WI38 (cell line): ENCODE results near the gene PIEZO1.

ENCODE experiments used
- H3K4me3 ChIP-seq: 2 replicates; pipeline ENCODE4 v1.5.1; 2011; ENCODE audit warnings: low read depth, mild to moderate bottlenecking, control low read depth, low read length
- TF ChIP-seq, protein P1 (sequence below): IDR thresholded peaks from 2 replicates; pipeline ENCODE4 v1.5.1; 2012; ENCODE audit warnings: low read depth, mild to moderate bottlenecking, control low read depth, low read length

The PIEZO1 gene

DNA sequence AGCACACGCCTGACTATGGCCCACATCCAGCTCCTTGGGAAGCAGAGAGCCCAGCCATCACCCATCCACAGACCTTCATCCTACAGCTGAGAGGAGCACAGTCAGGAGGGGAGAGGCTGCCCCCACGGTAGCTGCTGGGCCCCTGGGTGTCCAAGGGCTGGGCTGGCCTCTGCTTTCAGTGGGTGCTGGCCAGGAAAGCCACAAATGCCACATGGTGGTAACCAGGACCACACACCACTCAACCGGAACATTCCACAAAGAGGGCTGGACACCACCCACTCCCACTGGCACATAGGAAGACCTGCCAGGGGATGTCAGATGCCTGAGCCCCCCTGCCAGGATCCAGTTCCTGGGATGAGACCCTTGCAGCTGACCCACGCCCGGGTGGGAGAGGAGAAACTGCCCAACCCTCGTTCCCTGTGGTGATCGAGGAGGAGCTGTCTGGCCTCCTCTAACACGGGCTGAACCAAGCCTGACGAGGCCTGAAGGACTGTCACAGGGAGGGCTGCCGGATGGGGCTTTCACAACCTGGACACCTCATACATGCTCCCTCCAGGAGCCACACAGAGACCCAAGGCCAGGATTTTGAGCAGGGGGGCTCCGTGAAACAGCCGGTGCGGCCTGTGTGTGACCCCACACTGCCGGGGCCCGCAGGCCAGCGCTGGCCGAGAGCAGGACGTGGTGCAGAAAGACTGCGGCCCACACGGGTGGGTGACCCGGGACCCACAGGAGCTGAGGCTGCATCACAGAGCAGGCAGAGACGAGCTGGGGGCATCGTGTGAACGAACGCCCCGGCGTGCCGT, 30.7 kb downstream of the PIEZO1 start:
- TF ChIP-seq, protein P1, sequence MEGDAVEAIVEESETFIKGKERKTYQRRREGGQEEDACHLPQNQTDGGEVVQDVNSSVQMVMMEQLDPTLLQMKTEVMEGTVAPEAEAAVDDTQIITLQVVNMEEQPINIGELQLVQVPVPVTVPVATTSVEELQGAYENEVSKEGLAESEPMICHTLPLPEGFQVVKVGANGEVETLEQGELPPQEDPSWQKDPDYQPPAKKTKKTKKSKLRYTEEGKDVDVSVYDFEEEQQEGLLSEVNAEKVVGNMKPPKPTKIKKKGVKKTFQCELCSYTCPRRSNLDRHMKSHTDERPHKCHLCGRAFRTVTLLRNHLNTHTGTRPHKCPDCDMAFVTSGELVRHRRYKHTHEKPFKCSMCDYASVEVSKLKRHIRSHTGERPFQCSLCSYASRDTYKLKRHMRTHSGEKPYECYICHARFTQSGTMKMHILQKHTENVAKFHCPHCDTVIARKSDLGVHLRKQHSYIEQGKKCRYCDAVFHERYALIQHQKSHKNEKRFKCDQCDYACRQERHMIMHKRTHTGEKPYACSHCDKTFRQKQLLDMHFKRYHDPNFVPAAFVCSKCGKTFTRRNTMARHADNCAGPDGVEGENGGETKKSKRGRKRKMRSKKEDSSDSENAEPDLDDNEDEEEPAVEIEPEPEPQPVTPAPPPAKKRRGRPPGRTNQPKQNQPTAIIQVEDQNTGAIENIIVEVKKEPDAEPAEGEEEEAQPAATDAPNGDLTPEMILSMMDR: no peak
- no peak overlapping the region for H3K4me3 ChIP-seq

DNA sequence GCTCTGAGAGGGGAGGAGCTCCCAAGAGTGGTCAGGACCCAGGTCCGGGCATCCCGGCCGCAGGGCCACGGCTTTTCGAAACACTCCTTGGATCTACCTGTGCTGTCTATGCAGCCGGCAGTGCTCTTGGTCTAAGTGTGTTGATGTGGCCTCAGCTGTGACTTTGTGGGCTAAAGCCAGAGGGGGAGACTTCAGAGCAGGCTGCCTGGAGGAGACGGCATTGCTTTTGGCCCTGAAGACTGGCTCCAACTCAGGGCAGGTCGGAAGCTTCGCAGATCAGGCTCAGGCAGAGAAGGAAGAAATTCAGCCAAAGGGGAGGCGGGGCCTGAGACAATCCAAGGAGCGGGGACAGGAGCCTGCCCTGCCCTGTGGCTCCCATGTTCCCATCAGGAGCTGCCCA, 31.4 kb downstream of the PIEZO1 start:
- H3K4me3 ChIP-seq: no peak overlapping the region
- TF ChIP-seq, protein P1: no peak

DNA sequence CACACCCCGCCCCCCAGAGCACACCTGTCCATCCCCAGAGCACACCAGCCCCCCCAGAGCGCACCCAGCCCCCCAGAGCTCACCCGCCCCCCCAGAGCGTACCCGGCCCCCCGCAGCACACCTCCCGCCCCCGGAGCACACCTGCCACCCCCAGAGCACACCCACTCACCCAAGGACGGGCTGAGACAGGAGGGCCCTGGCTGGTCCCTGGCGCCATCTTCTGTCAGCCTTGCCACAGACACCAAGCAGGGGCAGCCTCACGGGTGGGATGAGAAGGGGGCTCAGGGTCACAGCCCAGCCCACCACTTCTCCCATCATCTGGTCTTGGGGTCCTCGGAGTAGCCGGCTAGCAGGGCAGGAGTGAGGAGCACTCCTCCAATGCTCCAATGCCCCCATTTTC, 31.8 kb downstream of the PIEZO1 start:
- H3K4me3 ChIP-seq: no peak overlapping the region
- TF ChIP-seq, protein P1: no peak

DNA sequence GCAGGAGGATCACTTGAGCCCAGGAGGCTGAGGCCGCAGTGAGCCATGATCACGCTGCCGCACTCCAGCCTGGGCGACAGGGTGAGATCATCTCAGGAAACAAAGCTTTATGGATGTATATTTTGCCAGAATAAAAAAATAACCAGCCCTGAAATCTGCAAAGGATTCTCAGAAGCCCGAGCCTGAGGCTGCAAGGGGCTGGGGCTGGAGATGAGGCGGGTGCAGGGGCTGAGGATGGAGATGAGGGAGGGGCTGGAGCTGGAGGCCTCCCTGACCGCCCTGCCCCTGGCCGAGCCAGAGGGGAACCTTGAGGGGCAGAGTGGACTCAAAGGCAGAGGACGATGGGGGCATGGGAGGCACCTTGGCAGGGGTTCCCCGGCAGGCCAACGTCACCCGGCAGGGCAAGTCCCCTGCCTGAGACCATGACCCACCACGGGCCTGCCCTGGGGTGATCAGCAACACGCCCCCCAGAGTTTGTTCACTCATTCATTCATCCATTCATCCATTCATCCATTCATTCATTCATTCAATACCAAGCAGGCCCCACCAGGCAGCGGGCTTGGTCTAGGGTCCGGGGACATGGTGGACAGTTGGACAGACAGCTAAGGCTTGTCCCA, 32.5 kb downstream of the PIEZO1 start:
- TF ChIP-seq, protein P1: no peak
- no peak overlapping the region for H3K4me3 ChIP-seq

- TF ChIP-seq, protein P1: no peak
- no peak overlapping the region for H3K4me3 ChIP-seq
Measured at GRCh38 chr16:88750854-88751253, 34.2 kb downstream of the PIEZO1 start.

DNA sequence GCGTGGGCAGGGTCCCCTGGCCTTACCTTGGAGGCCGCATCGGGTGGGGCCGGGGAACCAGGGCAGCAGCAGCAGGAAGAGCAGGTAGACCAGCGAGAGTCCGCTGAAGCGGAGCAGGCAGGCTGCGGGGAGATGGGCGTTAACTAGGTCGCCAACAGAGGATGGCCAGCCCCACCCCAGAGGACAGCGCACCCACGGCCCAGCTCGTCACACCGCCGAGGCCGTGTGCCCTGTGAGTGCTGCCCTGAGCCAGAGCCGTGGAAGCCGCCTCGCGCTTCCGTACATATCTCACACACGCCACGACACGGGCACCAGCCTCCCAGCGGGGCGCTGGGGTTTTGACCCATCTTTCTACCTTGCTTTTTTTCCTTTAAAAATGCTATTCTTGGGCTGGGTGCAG, 35.7 kb downstream of the PIEZO1 start:
- no peak overlapping the region for H3K4me3 ChIP-seq
- TF ChIP-seq, protein P1: no peak

GRCh38 chr16:88748364-88748763, 36.7 kb downstream of the PIEZO1 start:
- no peak overlapping the region for H3K4me3 ChIP-seq
- TF ChIP-seq, protein P1: no peak
